GM12873 (cell line): ENCODE results near the gene C7orf25.

Experiments used
- CTCF ChIP-seq: IDR thresholded peaks from 2 replicates; pipeline ENCODE4 v1.5.1; 2012; ENCODE audit warnings: low read depth, mild to moderate bottlenecking, moderate library complexity, low read length, control low read depth; ENCODE audit not compliant: insufficient read depth; ENCODE audit errors: missing control alignments

C7orf25 gene

GRCh38 chr7:42911454-42912447 is at the start of gene C7orf25:
TSS of gene C7orf25 (minus strand) at chr7:42912070. CDS start at chr7:42910900, 1,170 bp downstream.
- TF ChIP-seq CTCF, result no peak

- TF ChIP-seq CTCF, result no peak
Measured at GRCh38 chr7:42961170-42961569, 49.3 kb upstream of the C7orf25 start.

GRCh38 chr7:42960762-42961161 is 48.9 kb upstream of the C7orf25 start:
- TF ChIP-seq CTCF, result no peak

- no peak for TF ChIP-seq CTCF
Measured at GRCh38 chr7:42959549-42959948, 47.7 kb upstream of the C7orf25 start.

GRCh38 chr7:42956062-42956461 is 44.2 kb upstream of the C7orf25 start:
- TF ChIP-seq CTCF, result no peak

- TF ChIP-seq CTCF, result no peak
Measured at GRCh38 chr7:42953994-42954393, 42.1 kb upstream of the C7orf25 start.

GRCh38 chr7:42952328-42952727 is 40.5 kb upstream of the C7orf25 start:
- no peak for TF ChIP-seq CTCF
